GM12878 (cell line): ENCODE data around the gene HMGCR. TPM values are rescaled to one million over a fixed set of nuclear protein-coding genes. Genes with fewer than 3 reads are reported as not detected.

Source experiments
- ATAC-seq: fragments of 200-7000 bp; cut with Tn5 transposase; 3 replicates; pipeline ENCODE4 v1.9.1; 2020; ENCODE audit warnings: mild to moderate bottlenecking, moderate library complexity
- BruUV-seq: library from RNA; stranded (reverse); fragments of 400-500 nt; replicated peaks from 2 replicates; lab custom pipeline; 2021; lab: Mats Ljungman, UMichigan
- CTCF ChIA-PET: fragments of 300-600 bp; sonication (Branson Sonifier 250); formaldehyde crosslinking; extraction: SDS; loops from one replicate; lab custom pipeline; 2021; ENCODE audit warnings: inconsistent platforms; lab: Yijun Ruan, JAX
- POLR2A ChIA-PET: fragments of 350-600 bp; formaldehyde crosslinking; extraction: SDS; loops from one replicate; lab custom pipeline; 2021; ENCODE audit warnings: inconsistent platforms; lab: Charles Lee
- RAD21 ChIA-PET: fragments of 300-600 bp; sonication (Branson Sonifier 250); formaldehyde crosslinking; loops from one replicate; lab custom pipeline; 2023; ENCODE audit warnings: antibody characterized with exemption; ENCODE audit not compliant: unreplicated experiment; lab: Charles Lee
- SMC1A ChIA-PET: fragments of 300-600 bp; sonication (Branson Sonifier 250); formaldehyde crosslinking; loops from one replicate; lab custom pipeline; 2023; ENCODE audit not compliant: unreplicated experiment, uncharacterized antibody; lab: Charles Lee
- DNase-seq: peaks from one replicate; pipeline ENCODE4 v3.0.0-alpha.2; 2011; ENCODE audit warnings: low read depth, low spot score
- FAIRE-seq: peaks from 3 replicates; lab custom pipeline; 2011; peaks lifted over from hg19 to GRCh38; lab: Jason Lieb, UNC
- H2AFZ ChIP-seq: 2 replicates; pipeline ENCODE4 v1.6.0; 2011; ENCODE audit warnings: low read depth, low read length, control low read depth; ENCODE audit not compliant: control insufficient read depth
- H3K27ac ChIP-seq: 2 replicates; pipeline ENCODE4 v1.5.1; 2011; ENCODE audit warnings: control low read depth; ENCODE audit not compliant: control insufficient read depth, insufficient read depth
- H3K27me3 ChIP-seq, 2 experiments: replicated peaks in 1 of 2; 2 replicates each; pipeline versions ENCODE4 v1.6.0 to v1.6.1; 2011; ENCODE audit warnings: low read length in 1 of 2; ENCODE audit not compliant: control insufficient read depth in 2 of 2, insufficient read depth in 2 of 2
- H3K36me3 ChIP-seq, 2 experiments: 2 replicates each; pipeline ENCODE4 v1.5.1; 2011; ENCODE audit warnings: low read length in 1 of 2; ENCODE audit not compliant: control insufficient read depth in 2 of 2, insufficient read depth in 2 of 2
- H3K4me1 ChIP-seq: 2 replicates; pipeline ENCODE4 v1.6.1; 2011; ENCODE audit warnings: mild to moderate bottlenecking, low read length, moderate library complexity, mixed read lengths; ENCODE audit not compliant: control insufficient read depth, insufficient read depth
- H3K4me2 ChIP-seq: 2 replicates; pipeline ENCODE4 v1.6.0; 2011; ENCODE audit warnings: control low read depth; ENCODE audit not compliant: control insufficient read depth, insufficient read depth
- H3K4me3 ChIP-seq: fragments of 200-600 bp; sonication (generic); 2 replicates; pipeline ENCODE4 v1.5.1; 2016
- H3K79me2 ChIP-seq: 2 replicates; pipeline ENCODE4 v1.6.0; 2011; ENCODE audit warnings: low read length; ENCODE audit not compliant: control insufficient read depth, insufficient read depth
- H3K9ac ChIP-seq: 2 replicates; pipeline ENCODE4 v1.8.0; 2011; ENCODE audit warnings: low read length, control low read depth, mixed read lengths; ENCODE audit not compliant: control insufficient read depth, insufficient read depth
- H3K9me3 ChIP-seq: replicated peaks from 3 replicates; pipeline ENCODE4 v1.5.1; 2011; ENCODE audit warnings: mild to moderate bottlenecking, low read length; ENCODE audit not compliant: control insufficient read depth, insufficient read depth
- H4K20me1 ChIP-seq: 2 replicates; pipeline ENCODE4 v1.6.0; 2011; ENCODE audit not compliant: control insufficient read depth, insufficient read depth
- CEBPB ChIP-seq, 2 experiments: fragments of 150-350 bp in 1 of 2; IDR thresholded peaks; 2 replicates each; pipeline ENCODE4 v1.6.1; 2012 to 2014; ENCODE audit warnings: low read depth in 2 of 2, low read length in 2 of 2, borderline replicate concordance in 1 of 2, inconsistent platforms in 1 of 2
- CREM ChIP-seq: IDR thresholded peaks from 2 replicates; pipeline ENCODE4 v1.6.1; 2014; ENCODE audit warnings: antibody characterized with exemption, low read depth
- EED ChIP-seq: sonication (generic); IDR thresholded peaks from 2 replicates; pipeline ENCODE4 v1.6.1; 2016; ENCODE audit warnings: antibody characterized with exemption, low read depth
- EGR1 ChIP-seq, 2 experiments: IDR thresholded peaks; 1 replicate in 1 of 2; 2 replicates in 1 of 2; pipeline ENCODE4 v1.6.1; 2011 to 2012; ENCODE audit warnings: low read depth in 2 of 2, low read length in 2 of 2, borderline replicate concordance in 1 of 2, mild to moderate bottlenecking in 1 of 2, moderate library complexity in 1 of 2
- IRF4 ChIP-seq: IDR thresholded peaks from 2 replicates; pipeline ENCODE4 v1.6.1; 2011; ENCODE audit warnings: low read depth, low read length
- LARP7 ChIP-seq: fragments of 450-650 bp; IDR thresholded peaks from 2 replicates; pipeline ENCODE4 v1.6.1; 2017; ENCODE audit warnings: mild to moderate bottlenecking
- NR2C1 ChIP-seq: fragments of 450-650 bp; IDR thresholded peaks from 2 replicates; pipeline ENCODE4 v1.6.1; 2017; ENCODE audit warnings: antibody characterized with exemption, mild to moderate bottlenecking, moderate library complexity
- PKNOX1 ChIP-seq: fragments of 450-650 bp; IDR thresholded peaks from 2 replicates; pipeline ENCODE4 v1.6.1; 2016; ENCODE audit warnings: mild to moderate bottlenecking
- POLR2AphosphoS5 ChIP-seq: IDR thresholded peaks from 2 replicates; pipeline ENCODE4 v1.6.1; 2011; ENCODE audit warnings: mild to moderate bottlenecking, low read length, inconsistent platforms
- STAT3 ChIP-seq: IDR thresholded peaks from 2 replicates; pipeline ENCODE4 v1.6.1; 2011; ENCODE audit warnings: low read depth, low read length, improper control_type of control experiment
- TARDBP ChIP-seq: IDR thresholded peaks from 2 replicates; pipeline ENCODE4 v1.6.1; 2016; ENCODE audit warnings: borderline replicate concordance
- WGBS: methylation state at CpG from one replicate; pipeline ENCODE4 v1.1.6; 2016; ENCODE audit warnings: low lambda C conversion rate; ENCODE audit not compliant: insufficient replicate concordance, insufficient coverage; ENCODE audit errors: missing lambda C conversion rate; 5-methylcytosine and 5-hydroxymethylcytosine counted together
- in situ Hi-C: fragments of 300-500 bp; cut with MboI; formaldehyde crosslinking; loops from 9 replicates; pipeline ENCODE4 v1.14.3; 2018; ENCODE audit warnings: mixed read lengths
- intact Hi-C: fragments of 100-400 bp; cut with micrococcal nuclease; formaldehyde crosslinking; loops from one replicate; pipeline ENCODE4 v1.14.2; 2022; ENCODE audit not compliant: unreplicated experiment
- polyA plus RNA-seq, 11 experiments: library from polyadenylated mRNA; depleted of rRNA in 4 of 11; unstranded in 6 of 11; stranded (reverse) in 5 of 11; fragments of >200 nt; fragmentation: Nextera tagmentation in 4 of 11; fragmentation: Illumina TruSeq in 1 of 11; extraction: Ambion mirVana in 4 of 11; extraction: Trizol in 1 of 11; gene quantifications; 1 replicate in 1 of 11; 2 replicates in 10 of 11; pipeline versions ENCODE4 v1.2.1 to v1.2.3, GENCODE V29; 2011 to 2016; ENCODE audit warnings: inconsistent platforms in 2 of 11, missing spikeins in 2 of 11, low read depth in 1 of 11
- total RNA-seq, 4 experiments: library from RNA; depleted of rRNA in 3 of 4; stranded (reverse); fragments of >200 nt in 3 of 4; fragmentation: Illumina TruSeq in 1 of 4; extraction: Trizol in 1 of 4; gene quantifications; 2 replicates each; pipeline versions ENCODE4 v1.2.1 to v1.2.3, GENCODE V29; 2013 to 2021
- TF ChIP-seq, protein P1 (sequence below): IDR thresholded peaks from 2 replicates; pipeline ENCODE4 v1.6.1; 2012; ENCODE audit warnings: low read depth, low read length, improper control_type of control experiment
- TF ChIP-seq, protein P2 (sequence below): fragments of 450-650 bp; IDR thresholded peaks from 2 replicates; pipeline ENCODE4 v1.6.1; 2016; ENCODE audit warnings: mild to moderate bottlenecking
- TF ChIP-seq, protein P3 (sequence below): IDR thresholded peaks from 2 replicates; pipeline ENCODE4 v1.6.1; 2012; ENCODE audit warnings: low read depth, low read length, improper control_type of control experiment

The HMGCR gene
- total and polyA plus RNA-seq, 10 of the 15 experiments (the other 5 are each of a cell fraction or from before 2014, with no cell fraction given) = 30.8 to 119 (median 73.9) TPM

DNA sequence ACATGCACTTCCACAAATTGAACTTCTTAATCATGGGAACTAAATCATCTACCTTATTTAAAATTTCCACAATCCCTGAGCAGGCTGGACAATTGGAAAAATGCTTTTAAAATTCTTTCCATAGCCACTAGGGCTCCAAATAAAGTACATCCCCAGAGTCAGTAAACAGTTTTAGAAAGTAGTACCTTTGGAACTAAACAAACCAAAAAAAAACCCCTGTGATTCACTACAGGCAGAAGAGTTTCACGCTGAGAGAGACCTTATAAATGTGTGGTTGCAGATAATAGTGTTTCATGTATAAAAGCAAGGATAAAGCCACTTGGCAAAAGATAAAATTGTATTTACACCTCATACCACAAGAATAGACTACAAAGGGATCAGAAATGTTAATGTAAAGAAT lies 11.8 kb upstream of the HMGCR start:
- no peaks in the 10 kb centered on the region for H4K20me1 ChIP-seq
- no peak overlapping the region for H3K9ac ChIP-seq
- POLR2A ChIA-PET = no interaction called here
- TF ChIP-seq, protein P1, sequence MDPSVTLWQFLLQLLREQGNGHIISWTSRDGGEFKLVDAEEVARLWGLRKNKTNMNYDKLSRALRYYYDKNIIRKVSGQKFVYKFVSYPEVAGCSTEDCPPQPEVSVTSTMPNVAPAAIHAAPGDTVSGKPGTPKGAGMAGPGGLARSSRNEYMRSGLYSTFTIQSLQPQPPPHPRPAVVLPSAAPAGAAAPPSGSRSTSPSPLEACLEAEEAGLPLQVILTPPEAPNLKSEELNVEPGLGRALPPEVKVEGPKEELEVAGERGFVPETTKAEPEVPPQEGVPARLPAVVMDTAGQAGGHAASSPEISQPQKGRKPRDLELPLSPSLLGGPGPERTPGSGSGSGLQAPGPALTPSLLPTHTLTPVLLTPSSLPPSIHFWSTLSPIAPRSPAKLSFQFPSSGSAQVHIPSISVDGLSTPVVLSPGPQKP = no peak
- TF ChIP-seq, protein P2, sequence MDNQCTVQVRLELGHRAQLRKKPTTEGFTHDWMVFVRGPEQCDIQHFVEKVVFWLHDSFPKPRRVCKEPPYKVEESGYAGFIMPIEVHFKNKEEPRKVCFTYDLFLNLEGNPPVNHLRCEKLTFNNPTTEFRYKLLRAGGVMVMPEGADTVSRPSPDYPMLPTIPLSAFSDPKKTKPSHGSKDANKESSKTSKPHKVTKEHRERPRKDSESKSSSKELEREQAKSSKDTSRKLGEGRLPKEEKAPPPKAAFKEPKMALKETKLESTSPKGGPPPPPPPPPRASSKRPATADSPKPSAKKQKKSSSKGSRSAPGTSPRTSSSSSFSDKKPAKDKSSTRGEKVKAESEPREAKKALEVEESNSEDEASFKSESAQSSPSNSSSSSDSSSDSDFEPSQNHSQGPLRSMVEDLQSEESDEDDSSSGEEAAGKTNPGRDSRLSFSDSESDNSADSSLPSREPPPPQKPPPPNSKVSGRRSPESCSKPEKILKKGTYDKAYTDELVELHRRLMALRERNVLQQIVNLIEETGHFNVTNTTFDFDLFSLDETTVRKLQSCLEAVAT = no peak
- TF ChIP-seq TARDBP (no peak), CEBPB (IDR thresholded peaks at IDR 0.05; ENCODE audit: borderline replicate concordance in 1 of 2, low read depth in 2 of 2, low read length in 2 of 2) (no peak), CREM (no peak), IRF4 (no peak), NR2C1 (no peak), POLR2AphosphoS5 (no peak), STAT3 (no peak), EGR1 (IDR thresholded peaks at IDR 0.05; ENCODE audit: borderline replicate concordance in 1 of 2, low read depth in 2 of 2, low read length in 2 of 2) (no peak), PKNOX1 (no peak), LARP7 (no peak), EED (no peak)
- TF ChIP-seq, protein P3, sequence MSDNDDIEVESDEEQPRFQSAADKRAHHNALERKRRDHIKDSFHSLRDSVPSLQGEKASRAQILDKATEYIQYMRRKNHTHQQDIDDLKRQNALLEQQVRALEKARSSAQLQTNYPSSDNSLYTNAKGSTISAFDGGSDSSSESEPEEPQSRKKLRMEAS = no peak
- TF ChIP-seq, all 136 proteins: peak for 0
- Histone ChIP-seq H3K4me1 (no peaks in the 10 kb centered on the region), H3K36me3 (no peaks in the 10 kb centered on the region), H3K4me2 (no peak overlapping the region), H3K9me3 (no peaks in the 10 kb centered on the region; the same call in 2 of the 3 replicates), H3K79me2 (no peaks in the 10 kb centered on the region), H2AFZ (no peak overlapping the region), H3K27me3 (no peaks in the 10 kb centered on the region), H3K4me3 (no peak overlapping the region), H3K27ac (no peak overlapping the region)
- intact Hi-C loops (no loop called here), in situ Hi-C loops (no loop called here)
- RAD21 ChIA-PET = no interaction called here
- no peak for DNase-seq
- BruUV-seq = no TSS peak
- SMC1A ChIA-PET = no interaction called here
- 0% methylated on average over 1 of the region's 1 CpG for WGBS
- no peak for ATAC-seq
- no peak for FAIRE-seq
- CTCF ChIA-PET = no interaction called here
